HL-60/S4 treated with phorbol 12-myristate 13-acetate at 8.2 ng/mL for 4 days and 3 days (cell line): ENCODE results near the gene CWC22.

Experiments
- in situ Hi-C: fragments of 300-500 bp; cut with MboI; formaldehyde crosslinking; loops from 2 replicates; pipeline ENCODE4 v1.15.0; 2022; ENCODE audit warnings: low sequenced_read_pairs

Gene CWC22

DNA sequence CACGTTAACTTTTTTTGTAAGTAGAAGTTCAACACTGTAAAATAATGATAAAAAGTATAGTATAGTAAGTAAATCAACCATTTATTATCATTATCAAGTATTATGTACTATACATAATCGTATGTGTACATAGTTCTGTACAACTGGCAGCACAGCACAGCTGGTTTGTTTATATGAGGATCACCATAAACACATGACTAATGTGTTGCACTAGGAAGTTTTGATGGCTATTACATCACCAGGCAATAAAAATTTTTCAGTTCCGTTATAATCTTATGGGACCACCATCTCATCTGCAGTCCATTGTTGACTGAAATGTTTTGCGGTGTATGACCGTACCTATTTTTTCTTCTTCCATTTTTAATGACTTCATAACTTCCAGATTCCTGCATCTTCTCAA, 106.4 kb downstream of the CWC22 start:
- in situ Hi-C loops = no loop called here

DNA sequence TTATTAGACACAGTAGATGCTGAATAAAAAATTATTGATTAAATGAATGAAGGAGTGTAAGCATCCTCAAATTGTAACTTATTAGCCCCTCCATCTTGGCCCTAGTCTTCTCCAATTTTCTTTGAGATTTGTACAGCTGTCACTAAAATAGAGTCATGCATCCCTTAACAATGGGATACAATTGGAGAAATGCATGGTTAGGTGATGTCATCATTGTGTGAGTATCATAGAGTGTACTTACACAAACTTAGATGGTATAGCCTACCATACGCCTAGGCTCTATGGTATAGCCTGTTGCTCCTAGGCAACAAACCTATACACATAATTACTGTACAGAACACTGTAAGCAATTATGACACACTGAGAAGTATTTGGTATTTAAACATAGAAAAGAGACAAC, 107.4 kb downstream of the CWC22 start:
- in situ Hi-C loops = no loop called here

DNA sequence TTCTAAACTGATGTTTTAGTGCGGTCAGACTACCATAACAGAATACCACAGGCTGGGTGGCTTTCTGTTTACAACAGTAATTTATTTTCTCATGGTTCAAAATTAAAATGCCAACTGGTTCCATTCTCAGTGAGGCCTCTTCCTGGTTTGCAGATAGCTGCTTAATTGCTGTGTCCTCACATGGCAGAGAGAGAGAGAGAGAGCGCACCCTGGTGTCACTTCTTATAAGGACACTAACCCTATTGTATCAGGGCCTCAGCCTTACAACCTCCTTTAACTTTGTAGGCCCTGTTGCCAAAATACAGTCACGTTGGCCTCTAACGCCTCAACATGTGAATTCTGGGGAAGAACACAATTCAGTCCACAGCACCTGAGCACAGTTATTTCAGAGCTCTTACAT, 108.2 kb downstream of the CWC22 start:
- in situ Hi-C loops = no loop called here
